ENCODE results near the gene CFAP53. TPM values are rescaled to one million over a fixed set of nuclear protein-coding genes. Genes with fewer than 3 reads are reported as not detected.

CFAP53 gene
- total RNA-seq, 1 donor: not detected

DNA sequence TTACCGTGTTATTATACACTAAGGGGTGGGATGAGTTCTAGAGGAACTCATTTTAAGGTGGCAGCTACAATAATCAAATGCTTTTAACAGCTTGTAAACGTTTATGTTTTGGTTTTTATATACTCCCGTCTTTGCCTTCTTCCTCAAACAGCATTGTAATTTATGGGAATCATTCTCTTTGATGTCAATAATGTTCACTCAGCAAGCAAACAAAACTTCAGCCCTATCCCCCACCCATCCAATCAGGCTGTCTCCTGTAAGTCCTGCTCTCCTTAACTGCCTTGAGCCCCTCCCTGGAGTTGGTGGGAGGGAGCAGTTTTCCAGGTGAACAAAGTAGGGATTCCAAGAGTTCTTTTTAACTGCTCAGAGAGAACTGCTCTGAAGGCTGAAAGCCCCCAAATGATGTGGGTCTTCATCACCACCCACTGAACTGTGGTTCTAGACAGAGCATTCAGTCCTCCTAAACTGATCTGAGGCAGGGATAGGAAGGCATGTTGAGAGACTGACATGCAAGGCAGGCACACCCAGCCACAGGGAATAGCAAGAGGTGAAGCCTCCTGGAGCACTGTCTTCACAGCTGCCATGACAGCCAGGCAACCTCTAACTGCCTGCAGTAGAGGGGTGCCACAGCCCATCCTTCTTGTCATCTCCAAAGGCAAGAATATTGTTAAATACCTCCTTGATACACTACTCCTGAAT, 88.9 kb downstream of the CFAP53 start:
- Histone ChIP-seq H3K4me3 (ENCODE audit: low read length) (no peak overlapping the region), H3K27me3 (ENCODE audit: insufficient read depth, low read length) (peaks cover 4% of the 10 kb centered on the region), H3K4me1 (ENCODE audit: insufficient read depth, low read length) (no peaks in the 10 kb centered on the region), H3K9me3 (ENCODE audit: low read depth, low read length) (no peaks in the 10 kb centered on the region)

Other genes with a start within 250 kb of the CFAP53 start
- under 0.01 TPM for gene MYO5B, start 71.3 kb downstream of the CFAP53 start, total RNA-seq
- gene MBD1, start 15.0 kb upstream of the CFAP53 start, total RNA-seq: 41.6 TPM
- gene CXXC1, start 21.2 kb upstream of the CFAP53 start, total RNA-seq: 46.9 TPM
- gene SKA1, start 108.6 kb upstream of the CFAP53 start, total RNA-seq: 0.73 TPM